ENCODE results near the gene PRDM16.

The PRDM16 gene

DNA sequence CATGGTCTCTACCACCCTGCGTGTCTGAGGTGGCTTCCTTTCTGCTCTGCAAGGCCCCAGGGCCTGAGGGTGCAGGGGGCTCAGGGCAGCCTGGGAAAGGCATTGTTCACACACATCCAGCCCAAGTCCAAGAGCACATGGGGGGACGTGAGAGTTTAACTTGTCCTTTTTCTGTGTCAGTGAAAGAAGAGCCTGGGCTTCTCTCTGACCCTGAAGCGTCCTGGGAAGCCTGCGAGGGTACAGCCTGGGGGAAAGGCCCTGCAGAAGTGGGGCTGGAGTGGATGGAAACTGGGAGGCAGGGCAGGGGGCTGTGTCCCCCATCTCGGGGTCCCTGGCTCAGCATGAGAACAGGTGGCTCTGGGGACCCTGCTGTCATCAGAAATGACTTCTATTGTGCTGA lies 181.6 kb downstream of the PRDM16 start:
- no peak for DNase-seq

DNA sequence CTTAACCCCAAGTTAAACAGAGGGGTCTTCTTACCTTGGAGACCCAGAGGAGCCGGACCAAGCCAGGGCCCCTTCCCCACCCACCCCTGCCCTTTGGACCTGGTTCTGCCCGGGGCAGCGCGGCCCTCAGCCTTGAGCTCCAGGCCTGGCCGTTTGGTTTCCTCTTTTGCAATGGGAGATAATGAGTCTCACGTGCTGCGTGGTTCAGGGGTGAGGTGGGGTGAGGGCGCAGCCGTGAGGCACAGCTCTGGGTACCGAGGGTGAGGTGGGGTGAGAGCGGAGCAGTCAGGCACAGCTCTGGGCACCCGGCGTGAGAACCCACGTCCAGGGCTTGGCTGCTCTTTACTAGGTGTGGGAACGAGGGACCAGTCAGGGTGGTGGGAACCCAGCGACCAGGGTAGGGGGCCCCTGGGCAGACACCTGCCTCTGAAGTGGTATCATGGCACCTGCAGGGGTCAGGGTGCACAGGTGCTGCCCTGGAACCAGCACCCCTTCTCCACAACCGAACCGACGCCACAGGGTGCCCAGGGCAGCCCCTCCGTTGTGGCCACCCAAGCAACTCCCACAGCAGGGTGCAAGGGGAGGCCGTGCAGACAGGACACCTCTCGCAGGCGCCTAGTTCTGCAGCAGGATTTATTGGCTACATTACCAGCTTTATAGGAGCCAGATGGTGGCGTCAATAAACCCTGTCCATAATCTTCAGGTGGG lies 182.2 kb downstream of the PRDM16 start:
- no peak for DNase-seq

DNA sequence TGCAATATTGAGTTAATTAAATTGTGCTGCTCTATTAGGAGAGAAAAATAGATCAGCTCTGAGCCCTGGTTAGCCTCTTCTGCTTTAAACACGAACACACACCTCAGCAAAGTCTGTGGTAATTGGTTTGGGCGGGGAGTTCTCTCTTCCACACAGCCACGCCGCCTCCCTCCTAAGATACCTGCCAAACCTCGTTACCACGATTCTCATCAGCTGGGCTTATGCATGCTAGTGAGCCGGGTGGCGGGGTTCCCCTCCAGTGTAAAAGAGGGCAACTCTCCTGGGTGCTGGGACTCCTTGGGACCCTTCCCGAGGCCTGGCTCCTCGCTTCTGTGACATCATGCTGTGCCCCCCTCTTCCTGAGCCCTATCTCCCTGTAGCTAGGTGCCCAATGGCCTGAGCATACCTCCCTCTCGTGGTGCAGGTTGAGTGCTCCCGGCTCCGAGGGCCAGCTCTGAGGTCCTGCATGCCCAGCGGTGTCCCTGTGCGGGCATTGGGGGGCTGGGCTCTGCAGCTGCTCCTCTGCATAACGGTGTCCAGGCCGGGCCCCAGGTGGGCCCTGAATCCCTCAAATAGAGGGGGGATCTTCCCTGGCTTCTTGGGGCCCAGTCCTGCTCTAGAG lies 182.9 kb downstream of the PRDM16 start:
- no peak for DNase-seq

- DNase-seq = no peak
Observed at GRCh38 chr1:3255680-3256079, 186.7 kb downstream of the PRDM16 start.

DNA sequence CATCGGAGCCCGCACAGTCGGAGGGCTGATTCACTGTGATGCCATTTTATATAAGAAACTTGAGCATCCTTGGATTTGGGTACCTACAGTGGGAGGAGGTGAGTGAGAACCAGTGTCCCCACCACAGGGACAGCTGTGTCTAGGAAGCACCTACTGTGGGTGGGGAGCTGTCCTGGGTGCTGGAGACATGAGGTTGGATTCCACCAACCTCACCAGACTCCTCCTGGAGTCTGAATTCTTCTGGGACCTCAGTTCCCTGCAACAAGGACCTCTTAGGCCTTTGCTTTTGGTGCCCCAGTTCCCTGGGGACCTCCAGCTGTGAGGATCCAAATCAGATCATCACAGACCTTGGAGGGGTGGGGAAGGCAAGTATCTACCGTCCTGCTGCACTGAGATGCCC lies 188.8 kb downstream of the PRDM16 start:
- no peak for DNase-seq

- DNase-seq = no peak
Observed at GRCh38 chr1:3258386-3259003, 189.5 kb downstream of the PRDM16 start.

GRCh38 chr1:3259020-3259419 lies 190.0 kb downstream of the PRDM16 start:
- no peak for DNase-seq

DNA sequence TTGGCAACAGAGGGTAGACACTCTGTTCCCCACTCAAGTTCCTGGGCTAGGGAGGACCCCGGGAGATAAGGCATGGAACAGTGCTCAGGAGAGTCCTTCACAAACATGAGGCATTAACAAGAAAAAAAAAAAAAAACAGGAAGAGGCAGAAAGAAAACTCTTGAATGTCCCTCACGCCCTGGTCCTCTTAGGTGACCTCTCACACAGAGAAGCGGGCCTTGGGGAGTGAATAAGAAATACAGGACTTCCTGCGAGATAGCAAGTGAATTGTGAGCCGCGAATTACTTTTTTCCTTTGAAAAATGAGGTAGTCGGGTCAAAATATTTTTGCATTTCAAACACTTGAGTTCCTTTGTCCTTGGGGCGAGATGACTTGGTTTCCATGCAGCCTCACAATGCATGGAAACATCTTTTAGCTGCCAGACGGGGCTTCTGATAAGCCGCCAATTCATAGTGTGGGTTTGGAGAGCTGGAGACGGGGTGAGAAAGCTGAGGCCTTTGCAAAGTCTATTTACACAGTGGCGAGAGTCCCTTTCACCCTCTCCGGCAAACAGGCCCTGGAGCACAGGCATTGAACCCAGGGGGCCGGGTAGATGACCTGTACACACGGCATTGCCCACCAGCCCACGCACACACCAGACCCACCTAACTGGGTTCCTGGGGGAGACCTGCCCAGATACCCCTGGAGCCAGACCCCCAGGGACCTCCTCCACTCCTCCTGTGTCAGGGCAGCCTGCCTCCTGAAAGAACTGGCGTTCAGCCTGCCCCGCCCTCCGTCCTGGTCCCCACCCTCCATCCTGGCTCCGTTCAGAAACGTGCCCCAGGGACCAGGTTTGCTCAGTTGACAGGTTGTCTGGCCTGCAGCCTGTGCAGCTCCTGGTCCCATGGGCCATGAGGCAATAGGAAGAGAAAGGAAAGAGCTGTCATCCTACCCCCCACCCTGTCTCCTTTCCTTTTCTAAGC lies 192.3 kb downstream of the PRDM16 start:
- no peak for DNase-seq

DNA sequence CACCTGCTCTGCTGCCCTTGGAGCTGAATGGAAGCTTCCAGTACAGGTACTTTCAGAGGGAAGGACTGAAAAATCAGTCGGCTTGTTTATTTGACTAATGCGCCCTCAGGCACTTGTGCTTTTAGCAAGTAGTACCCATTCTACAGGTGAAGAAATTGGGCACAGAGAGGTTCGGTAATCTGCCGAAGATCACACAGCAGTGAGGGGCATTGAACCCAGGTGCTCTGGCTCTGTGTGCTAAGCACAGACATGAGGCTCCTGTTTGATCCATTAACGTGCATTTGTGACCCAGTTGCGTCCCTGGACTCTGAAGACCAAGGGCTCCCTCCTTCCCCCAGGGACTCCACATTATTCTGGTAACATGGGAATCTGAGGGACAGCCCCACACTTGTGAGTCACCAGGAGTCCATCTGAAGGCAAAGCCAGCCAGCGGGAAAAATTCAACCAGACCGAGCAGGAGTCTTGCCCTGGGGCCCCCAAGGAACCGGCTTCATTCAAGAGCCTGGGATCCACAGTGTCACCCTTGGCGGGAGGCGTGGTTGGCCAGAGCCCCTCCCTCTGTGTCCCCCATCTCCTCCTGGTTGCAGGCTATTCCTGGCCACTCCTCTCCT lies 193.1 kb downstream of the PRDM16 start:
- DNase-seq = no peak

DNA sequence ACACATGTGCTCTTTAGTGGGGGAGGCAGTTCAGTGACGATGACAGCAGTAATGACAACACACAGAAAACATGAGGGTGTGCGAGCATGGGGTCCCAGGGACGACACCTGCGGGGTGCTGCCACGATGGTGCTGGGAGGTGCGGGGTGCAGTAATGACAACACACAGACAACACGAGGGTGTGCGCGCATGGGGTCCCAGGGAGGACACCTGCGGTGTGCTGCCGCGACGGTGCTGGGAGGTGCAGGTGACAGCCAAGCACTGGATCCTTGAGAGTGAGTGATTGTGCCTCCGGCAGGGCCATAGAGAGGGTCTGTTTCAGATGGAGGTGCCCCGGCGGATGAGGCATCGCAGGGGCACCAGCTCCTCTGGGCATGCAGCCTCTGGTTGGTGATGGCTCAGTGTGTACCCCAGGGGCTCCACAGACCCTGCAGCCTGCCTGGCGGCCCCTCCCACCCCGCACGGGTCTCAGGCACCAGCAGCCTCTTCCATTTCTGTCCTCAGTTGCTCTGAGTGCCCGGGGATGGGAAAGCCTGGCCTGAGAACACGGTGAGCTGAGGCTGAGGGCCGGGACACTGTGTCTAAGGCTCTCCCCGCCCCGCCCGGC lies 193.8 kb downstream of the PRDM16 start:
- DNase-seq = no peak

- DNase-seq = no peak
Observed at GRCh38 chr1:3263790-3264189, 194.8 kb downstream of the PRDM16 start.

GRCh38 chr1:3264456-3264855 lies 195.5 kb downstream of the PRDM16 start:
- DNase-seq = no peak

DNA sequence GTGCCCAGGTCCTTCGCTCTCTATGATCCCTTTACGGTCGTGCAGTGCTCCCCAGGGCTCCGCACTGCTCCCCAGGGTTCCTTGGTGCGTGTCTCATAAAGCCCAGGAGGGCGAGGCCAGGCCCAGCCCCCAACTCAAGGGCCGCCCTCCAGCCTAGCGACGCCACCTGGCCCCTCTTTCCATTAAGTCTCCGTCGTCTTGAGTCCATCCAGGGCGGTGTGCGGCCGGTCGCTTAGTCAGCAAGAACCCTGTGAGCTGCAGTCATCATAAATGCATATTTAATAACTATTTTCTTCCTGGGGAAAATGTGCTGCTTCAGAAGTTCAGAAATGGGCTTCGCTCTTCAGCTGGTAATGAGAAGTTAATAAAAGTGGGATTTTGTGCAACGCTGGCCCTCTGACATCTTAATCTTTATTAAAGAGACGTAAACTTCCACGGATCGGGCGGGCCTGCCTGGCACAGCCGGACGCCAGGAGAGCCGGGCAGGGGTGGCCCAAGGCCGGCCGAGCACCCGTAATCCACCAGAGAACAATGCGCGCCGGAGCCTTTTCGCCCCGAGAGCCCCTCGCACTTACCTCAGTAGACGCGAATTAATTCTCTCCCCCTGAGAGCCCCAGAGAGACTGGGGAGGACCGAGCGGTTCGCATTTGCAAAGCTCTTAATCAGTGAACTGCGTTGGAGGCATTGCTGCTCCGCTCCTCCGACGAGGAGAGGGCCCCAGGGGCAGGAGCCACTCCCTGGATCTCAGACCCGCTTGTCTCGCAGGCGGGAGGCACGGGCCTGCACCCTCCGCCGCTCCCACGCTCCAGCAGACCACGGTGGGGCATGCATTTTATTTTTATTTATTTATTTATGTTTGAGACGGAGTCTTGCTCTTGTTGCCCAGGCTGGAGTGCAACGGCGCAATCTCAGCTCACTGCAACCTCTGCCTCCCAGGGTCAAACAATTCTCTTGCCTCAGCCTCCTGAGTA lies 197.1 kb downstream of the PRDM16 start:
- no peak for DNase-seq

- no peak for DNase-seq
Observed at GRCh38 chr1:3266870-3267549, 198.0 kb downstream of the PRDM16 start.

DNA sequence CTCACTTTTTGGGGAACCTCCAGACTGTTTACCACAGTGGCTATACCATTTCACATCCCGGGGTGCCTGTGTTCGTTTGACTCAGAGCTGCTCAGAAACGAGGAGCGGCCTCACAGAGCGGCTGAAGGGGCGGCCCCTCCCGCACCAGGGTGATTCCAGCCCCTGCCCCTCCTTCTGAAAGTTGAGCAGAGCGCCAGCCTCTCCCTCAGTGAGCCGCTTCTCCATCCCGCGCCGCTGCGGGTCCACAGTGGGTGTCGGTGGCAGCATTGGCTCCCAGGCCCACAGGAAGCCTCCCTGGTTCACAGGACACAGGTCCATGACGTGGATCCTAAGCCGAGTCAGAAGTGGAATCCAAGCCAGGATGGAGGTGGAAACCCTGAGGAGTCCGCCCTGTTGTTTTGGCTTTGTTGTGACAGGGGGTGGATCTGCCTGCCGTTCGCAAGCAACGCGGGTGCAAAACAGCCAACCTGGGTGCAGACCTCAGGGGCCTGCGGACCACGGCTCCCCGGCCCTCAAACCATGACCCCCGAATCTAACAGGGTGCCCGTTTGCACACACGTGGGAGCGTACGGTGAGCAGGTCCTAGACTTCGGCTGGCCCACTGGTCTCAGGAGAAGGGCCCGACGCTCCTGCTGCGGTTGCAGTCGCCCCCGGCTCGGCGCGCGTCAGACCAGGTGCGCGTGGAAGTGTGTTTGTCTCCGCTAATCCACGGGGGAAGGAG lies 198.7 kb downstream of the PRDM16 start:
- no peak for DNase-seq

DNA sequence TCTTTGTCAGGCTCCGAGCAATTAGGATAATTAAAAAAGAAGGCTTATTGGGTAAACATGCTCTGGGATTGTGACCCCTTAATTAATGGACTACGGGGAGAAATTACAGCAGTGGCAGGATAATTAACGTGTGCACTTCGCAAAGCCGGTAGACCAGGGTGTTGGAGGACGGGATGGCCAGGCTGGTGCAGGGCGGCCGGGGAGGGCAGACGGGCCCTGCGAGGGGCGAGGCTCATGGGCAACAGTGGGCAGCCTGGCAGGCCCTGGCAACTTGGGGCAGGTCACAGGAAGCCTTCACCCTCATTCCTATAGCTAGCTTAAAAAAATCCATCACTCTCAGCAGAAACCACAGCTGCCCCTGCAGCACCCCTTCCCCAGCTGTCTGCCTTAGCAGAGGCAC lies 199.3 kb downstream of the PRDM16 start:
- DNase-seq = no peak

DNA sequence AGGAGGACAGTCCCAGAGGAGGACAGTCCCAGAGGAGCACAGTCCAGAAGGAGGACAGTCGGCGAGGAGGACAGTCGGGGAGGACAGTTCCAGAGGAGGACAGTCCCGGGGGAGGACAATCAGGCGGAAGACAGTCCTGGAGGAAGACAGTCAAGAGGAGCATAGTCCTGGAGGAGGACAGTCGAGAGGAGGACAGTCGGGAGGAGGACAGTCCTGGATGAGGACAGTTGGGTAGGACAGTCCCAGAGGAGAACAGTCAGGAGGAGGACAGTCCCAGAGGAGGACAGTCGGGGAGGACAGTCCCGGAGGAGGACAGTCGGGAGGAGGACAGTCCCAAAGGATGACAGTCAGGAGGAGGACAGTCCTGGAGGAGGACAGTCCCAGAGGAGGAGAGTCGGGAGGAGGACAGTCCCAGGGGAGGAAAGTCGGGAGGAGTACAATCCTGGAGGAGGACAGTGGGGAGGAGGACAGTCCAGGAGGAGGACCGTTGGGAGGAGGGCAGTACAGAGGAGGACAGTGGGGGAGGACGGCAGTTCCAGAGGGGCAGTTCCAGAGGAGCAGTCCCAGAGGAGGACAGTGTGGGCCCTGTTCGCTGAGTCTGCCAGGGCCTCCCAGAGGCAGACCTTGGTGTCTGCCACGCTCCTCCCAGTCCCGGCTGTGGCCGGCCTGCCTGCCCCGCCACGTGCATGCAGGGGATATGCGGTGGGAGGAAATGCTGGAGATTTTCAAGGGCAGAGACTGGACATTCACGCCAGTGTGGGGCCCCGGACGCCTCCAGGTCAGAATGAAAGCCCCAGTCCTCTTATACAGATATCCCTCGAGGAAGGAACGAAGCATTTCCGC lies 201.6 kb downstream of the PRDM16 start:
- no peak for DNase-seq

- DNase-seq = no peak
Observed at GRCh38 chr1:3271866-3272265, 202.9 kb downstream of the PRDM16 start.

All from activated T-cell treated with anti-CD3 and anti-CD28 coated beads, Interleukin-2, amount 50 U/mL, for 48 hours (primary cell).